Measurements from ENCODE around the gene CYP24A1. TPM values are rescaled to one million over a fixed set of nuclear protein-coding genes. Genes with fewer than 3 reads are reported as not detected.
A peak's percentile ranks its signal among the peaks of the same experiment; 100 is the strongest.
"Not testable (repeated sequence)": the region's sequence is repeated elsewhere in the genome, so short reads cannot be mapped to it uniquely, and the experiment has no call there.

The CYP24A1 gene
- total and polyA plus RNA-seq, 2 experiments from 2014 or later = 0.43 to 1.2 TPM

DNA sequence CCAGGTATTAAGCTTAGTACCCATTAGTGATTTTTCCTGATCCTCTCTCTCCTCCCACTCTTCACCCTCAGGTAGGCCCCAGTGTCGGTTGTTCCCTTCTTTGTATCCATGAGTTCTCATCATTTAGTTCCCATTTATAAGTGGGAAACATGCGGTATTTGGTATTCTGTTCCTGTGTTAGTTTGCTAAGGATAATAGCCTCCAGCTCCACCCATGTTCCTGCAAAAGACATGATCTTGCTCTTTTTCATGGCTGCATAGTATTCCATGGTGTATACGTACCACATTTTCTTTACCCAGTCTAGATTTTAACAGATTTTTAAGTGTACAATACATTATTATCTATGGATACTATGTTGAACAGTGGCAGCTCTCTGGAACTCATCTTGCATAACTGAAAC lies 44.4 kb downstream of the CYP24A1 start:
- DNase-seq = no peak
- Histone ChIP-seq H3K9me2 (ENCODE audit: insufficient read depth) (no peaks in the 10 kb centered on the region), H2AFZ (no peak overlapping the region), H3K9me3 (ENCODE audit: low read depth) (no peaks in the 10 kb centered on the region), H3K27ac (no peak overlapping the region), H3F3A (ENCODE audit: insufficient read depth) (peaks cover 35% of the 10 kb centered on the region), H3K4me1 (ENCODE audit: insufficient read depth) (peaks cover 25% of the 10 kb centered on the region), H3K79me2 (ENCODE audit: insufficient read depth) (no peaks in the 10 kb centered on the region), H3K36me3 (ENCODE audit: low read depth) (no peaks in the 10 kb centered on the region), H3K4me2 (ENCODE audit: unreplicated experiment) (no peak overlapping the region), H4K20me1 (ENCODE audit: insufficient read depth) (no peaks in the 10 kb centered on the region), H3K9ac (no peak overlapping the region), H3K27me3 (replicated peaks; ENCODE audit: insufficient read depth) (no peaks in the 10 kb centered on the region), H3K4me3 (no peak overlapping the region)
- TF ChIP-seq EZH2 (IDR thresholded peaks at IDR 0.05; ENCODE audit: insufficient read depth, poor library complexity, severe bottlenecking) = no peak
- no peak for TF ChIP-seq EZH2phosphoT487 (IDR thresholded peaks at IDR 0.05; ENCODE audit: insufficient read depth, low read depth)
- in situ Hi-C loops (cut with MboI) = no loop called here
- 97 to 98% methylated on average over 3 of the region's 3 CpGs for WGBS, 2 experiments (ENCODE audit: low coverage in 1 of 2, low lambda C conversion rate in 2 of 2, missing lambda C conversion rate in 2 of 2)

DNA sequence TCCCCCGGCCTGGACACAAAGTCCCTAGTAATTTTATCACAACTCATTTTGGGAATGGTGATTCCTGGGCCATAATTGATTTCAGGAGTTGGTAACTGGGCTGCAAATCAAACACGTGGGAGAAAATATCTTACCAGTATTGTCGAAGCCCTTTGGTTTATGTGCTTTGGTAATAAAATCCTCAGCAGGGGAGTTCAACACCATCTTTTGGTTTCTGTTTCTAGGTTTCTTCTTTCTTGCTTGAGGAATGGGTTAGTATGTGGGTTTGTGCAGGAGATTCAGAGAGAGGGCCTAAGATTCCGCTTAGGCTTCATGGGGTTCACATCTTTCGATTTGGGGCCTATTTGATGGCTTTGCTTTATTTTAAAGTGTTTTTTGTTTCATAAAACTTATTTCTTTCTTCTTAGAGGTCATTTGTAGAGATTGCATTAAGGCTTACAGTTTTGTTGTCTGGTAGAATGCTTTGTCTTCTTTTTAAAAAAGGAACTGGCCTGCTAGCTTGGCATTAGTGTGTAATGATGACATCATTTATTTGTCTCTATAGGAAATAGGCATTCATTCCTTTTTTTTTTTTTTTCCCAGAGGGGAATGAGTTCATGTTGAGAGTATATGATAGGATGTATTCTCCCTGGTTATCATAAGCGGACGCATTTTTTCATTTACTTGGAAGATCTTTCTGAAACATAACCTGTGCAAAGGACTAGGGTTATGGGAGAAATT lies 45.8 kb downstream of the CYP24A1 start:
- Histone ChIP-seq H3K79me2 (ENCODE audit: insufficient read depth) (no peaks in the 10 kb centered on the region), H3K9me3 (ENCODE audit: low read depth) (no peaks in the 10 kb centered on the region), H3K4me1 (ENCODE audit: insufficient read depth) (peaks cover 22% of the 10 kb centered on the region), H3K36me3 (ENCODE audit: low read depth) (no peaks in the 10 kb centered on the region), H3K27me3 (replicated peaks; ENCODE audit: insufficient read depth) (no peaks in the 10 kb centered on the region), H4K20me1 (ENCODE audit: insufficient read depth) (no peaks in the 10 kb centered on the region), H2AFZ (no peak overlapping the region), H3K27ac (no peak overlapping the region), H3F3A (ENCODE audit: insufficient read depth) (peaks cover 32% of the 10 kb centered on the region), H3K4me3 (no peak overlapping the region), H3K9me2 (ENCODE audit: insufficient read depth) (no peaks in the 10 kb centered on the region), H3K4me2 (ENCODE audit: unreplicated experiment) (no peak overlapping the region), H3K9ac (no peak overlapping the region)
- WGBS, 2 experiments (ENCODE audit: low coverage in 1 of 2, low lambda C conversion rate in 2 of 2, missing lambda C conversion rate in 2 of 2) = 90 to 92% methylated on average over 7 of the region's 7 CpGs
- DNase-seq = peak; percentile 11
- TF ChIP-seq EZH2 (IDR thresholded peaks at IDR 0.05; ENCODE audit: insufficient read depth, poor library complexity, severe bottlenecking) (no peak), EZH2phosphoT487 (IDR thresholded peaks at IDR 0.05; ENCODE audit: insufficient read depth, low read depth) (no peak)
- in situ Hi-C loops (cut with MboI) = no loop called here

DNA sequence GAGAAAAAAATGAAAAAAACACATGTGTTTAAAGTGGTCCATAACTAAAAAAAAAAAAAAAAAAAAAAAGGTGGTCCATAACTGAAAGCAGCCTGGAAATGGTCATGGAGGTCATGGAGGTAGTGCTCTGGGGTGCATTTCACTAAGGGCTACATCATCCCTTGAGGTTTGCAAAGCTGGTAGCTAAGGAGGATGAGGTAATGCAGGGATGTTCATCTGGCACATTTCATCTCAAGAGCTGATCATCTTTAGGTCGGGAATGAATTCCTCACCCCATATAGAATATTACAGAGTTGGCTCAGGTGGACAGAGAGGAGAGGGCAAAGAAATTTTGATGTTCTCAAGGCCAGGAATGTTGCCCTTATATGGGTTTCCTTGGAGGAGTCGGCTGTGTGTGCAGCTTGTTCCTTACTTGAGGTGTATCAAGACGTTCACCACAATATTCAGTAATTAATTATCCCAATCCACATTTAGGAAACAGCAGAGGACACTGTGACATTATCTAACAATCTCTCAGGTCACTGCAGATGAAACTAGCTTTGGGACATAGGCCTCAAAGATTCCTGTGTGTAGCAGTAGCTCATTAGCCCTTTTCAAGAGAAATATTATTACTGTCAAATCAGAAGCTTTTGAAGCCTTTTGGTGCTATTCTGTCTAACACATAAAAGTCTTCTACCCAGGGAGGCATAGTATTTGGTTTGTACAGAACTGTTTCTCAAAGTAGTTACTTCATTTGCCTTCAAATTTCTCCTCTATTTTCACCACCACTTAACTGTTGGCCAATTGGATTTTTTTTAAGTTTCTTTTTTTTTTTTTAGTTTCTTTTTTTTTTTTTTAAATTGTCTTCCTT lies 46.8 kb downstream of the CYP24A1 start:
- no peak overlapping the region for H3K27ac ChIP-seq
- H3K79me2 ChIP-seq (ENCODE audit: insufficient read depth) = no peaks in the 10 kb centered on the region
- peaks cover 25% of the 10 kb centered on the region for H3K4me1 ChIP-seq (ENCODE audit: insufficient read depth)
- no peak overlapping the region for H2AFZ ChIP-seq
- H3K27me3 ChIP-seq (replicated peaks; ENCODE audit: insufficient read depth) = no peaks in the 10 kb centered on the region
- in situ Hi-C loops (cut with MboI) = no loop called here
- no peaks in the 10 kb centered on the region for H3K9me3 ChIP-seq (ENCODE audit: low read depth)
- no peak overlapping the region for H3K4me2 ChIP-seq (ENCODE audit: unreplicated experiment)
- WGBS, 2 experiments (ENCODE audit: low coverage in 1 of 2, low lambda C conversion rate in 2 of 2, missing lambda C conversion rate in 2 of 2) = 75 to 80% methylated on average over 3 of the region's 3 CpGs
- no peaks in the 10 kb centered on the region for H3K36me3 ChIP-seq (ENCODE audit: low read depth)
- H4K20me1 ChIP-seq (ENCODE audit: insufficient read depth) = no peaks in the 10 kb centered on the region
- H3K4me3 ChIP-seq = no peak overlapping the region
- H3K9ac ChIP-seq = no peak overlapping the region
- H3K9me2 ChIP-seq (ENCODE audit: insufficient read depth) = no peaks in the 10 kb centered on the region
- DNase-seq = peak; percentile 26
- H3F3A ChIP-seq (ENCODE audit: insufficient read depth) = peaks cover 35% of the 10 kb centered on the region
- TF ChIP-seq EZH2phosphoT487 (IDR thresholded peaks at IDR 0.05; ENCODE audit: insufficient read depth, low read depth) (no peak), EZH2 (IDR thresholded peaks at IDR 0.05; ENCODE audit: insufficient read depth, poor library complexity, severe bottlenecking) (no peak)

GRCh38 chr20:54126328-54126727 lies 47.5 kb downstream of the CYP24A1 start:
- H3K9me3 ChIP-seq (ENCODE audit: low read depth); H3K36me3 ChIP-seq (ENCODE audit: low read depth); H4K20me1 ChIP-seq (ENCODE audit: insufficient read depth); H2AFZ ChIP-seq; H3K4me3 ChIP-seq; H3K79me2 ChIP-seq (ENCODE audit: insufficient read depth); H3K27me3 ChIP-seq (replicated peaks; ENCODE audit: insufficient read depth); H3K9ac ChIP-seq; in situ Hi-C loops (cut with MboI); H3K9me2 ChIP-seq (ENCODE audit: insufficient read depth); DNase-seq; H3K4me2 ChIP-seq (ENCODE audit: unreplicated experiment); H3K27ac ChIP-seq: not testable (repeated sequence)
- H3K4me1 ChIP-seq (ENCODE audit: insufficient read depth) = peaks cover 27% of the 10 kb centered on the region
- WGBS, 2 experiments (ENCODE audit: low coverage in 1 of 2, low lambda C conversion rate in 2 of 2, missing lambda C conversion rate in 2 of 2) = 96 to 99% methylated on average over 12 of the region's 12 CpGs
- H3F3A ChIP-seq (ENCODE audit: insufficient read depth) = peaks cover 35% of the 10 kb centered on the region
